Suprapubic skin (tissue), 4 donors: ENCODE data around the gene MYO9A. TPM values are rescaled to one million over a fixed set of nuclear protein-coding genes. Genes with fewer than 3 reads are reported as not detected.

Experiments
- DNase-seq, 2 donors: peaks; one replicate each; pipeline ENCODE4 v3.0.0-alpha.2; 2019; ENCODE audit warnings: low spot score in 2 of 2
- H3K27ac ChIP-seq: fragments of 200-600 bp; sonication (generic); one replicate; pipeline ENCODE4 v1.5.1; 2019
- H3K27me3 ChIP-seq: fragments of 200-600 bp; sonication (generic); one replicate; pipeline ENCODE4 v1.5.1; 2019
- H3K36me3 ChIP-seq: fragments of 200-600 bp; sonication (generic); one replicate; pipeline ENCODE4 v1.5.1; 2019
- H3K4me1 ChIP-seq: fragments of 200-600 bp; sonication (generic); one replicate; pipeline ENCODE4 v1.5.1; 2019
- H3K4me3 ChIP-seq: fragments of 200-600 bp; sonication (generic); one replicate; pipeline ENCODE4 v1.5.1; 2019; ENCODE audit warnings: mild to moderate bottlenecking
- H3K9me3 ChIP-seq: fragments of 200-600 bp; sonication (generic); one replicate; pipeline ENCODE4 v1.5.1; 2019
- CTCF ChIP-seq, 2 donors: fragments of 200-600 bp in 1 of 2; fragments of 450-650 bp in 1 of 2; sonication (generic) in 1 of 2; IDR thresholded peaks; one replicate each; pipeline ENCODE4 v1.5.1; 2016 to 2019; ENCODE audit warnings: antibody characterized with exemption in 2 of 2, mild to moderate bottlenecking in 1 of 2, moderate library complexity in 1 of 2
- EP300 ChIP-seq: sonication (generic); formaldehyde crosslinking; IDR thresholded peaks from one replicate; pipeline ENCODE4 v1.6.1; 2017; ENCODE audit warnings: antibody characterized with exemption
- POLR2A ChIP-seq, 2 donors: fragments of 450-650 bp; IDR thresholded peaks; one replicate each; pipeline ENCODE4 v1.6.1; 2017; ENCODE audit warnings: antibody characterized with exemption in 2 of 2, mild to moderate bottlenecking in 2 of 2, moderate library complexity in 2 of 2
- POLR2AphosphoS5 ChIP-seq, 3 donors: sonication (generic); formaldehyde crosslinking; IDR thresholded peaks; one replicate each; pipeline ENCODE4 v1.6.1; 2017; ENCODE audit warnings: antibody characterized with exemption in 3 of 3
- WGBS: methylation state at CpG from one replicate; pipeline ENCODE4 v1.1.5; 2018; 5-methylcytosine and 5-hydroxymethylcytosine counted together
- total RNA-seq, 4 donors: library from RNA; depleted of rRNA; stranded (reverse); fragments of >200 nt; gene quantifications; one replicate each; pipeline ENCODE4 v1.1.0, GENCODE V29; 2016

MYO9A gene
- total RNA-seq, 4 donors from 2014 or later, result 54.0 to 89.7 (median 61.8) TPM

DNA sequence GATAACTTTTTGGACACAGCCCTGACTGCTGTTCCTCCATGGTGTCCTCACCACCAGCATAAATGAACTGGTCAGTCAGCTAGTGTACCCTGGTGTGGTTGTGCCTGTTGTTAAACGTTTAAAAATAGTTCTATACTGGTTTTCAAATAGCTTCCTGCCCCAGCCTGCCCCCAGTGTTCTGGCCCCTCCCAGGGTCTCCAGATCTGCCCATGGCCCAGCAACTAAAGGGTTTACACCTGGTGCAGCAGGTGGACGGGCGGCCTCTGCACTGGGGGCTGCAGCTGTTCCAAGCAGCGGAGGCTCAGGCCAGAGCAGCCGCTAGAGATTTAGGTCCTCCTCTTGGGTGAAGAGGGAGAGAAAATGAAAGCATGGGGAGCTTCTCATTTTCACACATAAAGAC is 313.7 kb downstream of the MYO9A start:
- TF ChIP-seq POLR2A (IDR thresholded peaks at IDR 0.05) (no peak), CTCF (IDR thresholded peaks at IDR 0.05) (no peak), POLR2AphosphoS5 (IDR thresholded peaks at IDR 0.05) (no peak), EP300 (no peak)
- no peak overlapping the region for H3K27ac ChIP-seq
- H3K36me3 ChIP-seq, result no peaks in the 10 kb centered on the region
- H3K27me3 ChIP-seq, result no peaks in the 10 kb centered on the region
- no peaks in the 10 kb centered on the region for H3K4me1 ChIP-seq
- no peaks in the 10 kb centered on the region for H3K9me3 ChIP-seq
- 72% methylated on average over 5 of the region's 5 CpGs for WGBS
- peak in 1 of 2 donors; percentile 44 for DNase-seq
- H3K4me3 ChIP-seq, result no peak overlapping the region

DNA sequence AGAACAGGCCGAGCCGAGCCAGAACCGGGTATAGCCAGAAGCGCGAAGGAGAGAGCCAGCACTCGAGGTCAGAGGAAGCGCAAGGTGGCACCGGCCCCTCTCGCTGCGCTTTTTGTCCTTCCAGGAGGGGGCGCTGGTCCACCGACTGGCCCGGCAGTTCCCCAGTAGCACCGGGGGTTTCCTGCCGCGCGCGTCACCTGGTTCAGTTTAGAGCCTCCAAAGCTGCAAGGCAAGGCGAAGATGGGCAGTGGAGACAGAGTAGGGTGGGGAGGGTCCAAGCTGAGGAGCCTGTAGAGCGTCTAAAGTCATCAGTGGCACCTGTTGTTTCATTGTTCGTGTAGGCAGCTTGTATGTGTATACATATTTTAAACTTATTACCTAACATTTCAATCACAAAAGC is 315.2 kb downstream of the MYO9A start:
- peak in 1 of 2 donors; percentile 66 for DNase-seq
- no peak overlapping the region for H3K4me3 ChIP-seq
- H3K9me3 ChIP-seq, result no peaks in the 10 kb centered on the region
- no peaks in the 10 kb centered on the region for H3K36me3 ChIP-seq
- H3K27ac ChIP-seq, result no peak overlapping the region
- 61% methylated on average over 21 of the region's 21 CpGs for WGBS
- no peaks in the 10 kb centered on the region for H3K27me3 ChIP-seq
- no peak for TF ChIP-seq POLR2A (IDR thresholded peaks at IDR 0.05)
- no peak for TF ChIP-seq POLR2AphosphoS5 (IDR thresholded peaks at IDR 0.05)
- TF ChIP-seq CTCF (IDR thresholded peaks at IDR 0.05), result no peak
- TF ChIP-seq EP300, result no peak
- H3K4me1 ChIP-seq, result no peaks in the 10 kb centered on the region

DNA sequence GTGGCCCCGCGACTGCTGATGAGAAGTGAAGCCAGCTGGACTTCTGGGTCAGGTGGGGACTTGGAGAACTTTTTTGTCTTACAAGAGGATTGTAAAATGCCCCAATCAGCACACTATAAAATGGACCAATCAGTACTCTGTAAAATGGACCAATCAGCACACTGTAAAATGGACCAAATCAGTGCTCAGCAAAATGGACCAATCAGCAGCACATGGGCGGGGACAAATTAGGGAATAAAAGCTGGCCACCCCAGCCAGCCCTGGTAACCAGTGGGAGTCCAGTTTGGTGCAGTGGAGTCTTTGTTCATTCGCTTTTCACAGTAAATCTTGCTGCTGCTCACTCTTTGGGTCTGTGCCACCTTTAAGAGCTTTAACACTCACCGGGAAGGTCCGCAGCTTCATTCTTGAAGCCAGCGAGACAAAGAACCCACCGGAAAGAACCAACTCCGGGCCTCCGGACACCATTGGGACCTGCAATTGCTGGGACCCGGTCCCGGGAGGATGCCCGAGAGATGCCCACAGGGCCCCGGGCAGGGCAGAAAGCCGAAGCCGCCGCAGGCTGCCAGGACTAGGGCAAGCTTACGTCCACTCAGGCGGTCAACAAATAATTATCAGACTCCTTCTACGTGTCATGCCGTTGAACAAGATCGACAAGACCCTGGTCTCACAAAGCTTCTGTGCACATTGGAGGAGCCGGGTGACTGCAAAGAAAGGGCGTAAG is 315.9 kb downstream of the MYO9A start:
- Histone ChIP-seq H3K9me3 (no peaks in the 10 kb centered on the region), H3K27ac (no peak overlapping the region), H3K36me3 (no peaks in the 10 kb centered on the region), H3K4me1 (no peaks in the 10 kb centered on the region), H3K4me3 (no peak overlapping the region), H3K27me3 (no peaks in the 10 kb centered on the region)
- TF ChIP-seq POLR2AphosphoS5 (IDR thresholded peaks at IDR 0.05), result no peak
- no peak for TF ChIP-seq EP300
- no peak for TF ChIP-seq CTCF (IDR thresholded peaks at IDR 0.05)
- WGBS, result 96% methylated on average over 24 of the region's 24 CpGs
- peak in 1 of 2 donors; percentile 47 for DNase-seq

DNA sequence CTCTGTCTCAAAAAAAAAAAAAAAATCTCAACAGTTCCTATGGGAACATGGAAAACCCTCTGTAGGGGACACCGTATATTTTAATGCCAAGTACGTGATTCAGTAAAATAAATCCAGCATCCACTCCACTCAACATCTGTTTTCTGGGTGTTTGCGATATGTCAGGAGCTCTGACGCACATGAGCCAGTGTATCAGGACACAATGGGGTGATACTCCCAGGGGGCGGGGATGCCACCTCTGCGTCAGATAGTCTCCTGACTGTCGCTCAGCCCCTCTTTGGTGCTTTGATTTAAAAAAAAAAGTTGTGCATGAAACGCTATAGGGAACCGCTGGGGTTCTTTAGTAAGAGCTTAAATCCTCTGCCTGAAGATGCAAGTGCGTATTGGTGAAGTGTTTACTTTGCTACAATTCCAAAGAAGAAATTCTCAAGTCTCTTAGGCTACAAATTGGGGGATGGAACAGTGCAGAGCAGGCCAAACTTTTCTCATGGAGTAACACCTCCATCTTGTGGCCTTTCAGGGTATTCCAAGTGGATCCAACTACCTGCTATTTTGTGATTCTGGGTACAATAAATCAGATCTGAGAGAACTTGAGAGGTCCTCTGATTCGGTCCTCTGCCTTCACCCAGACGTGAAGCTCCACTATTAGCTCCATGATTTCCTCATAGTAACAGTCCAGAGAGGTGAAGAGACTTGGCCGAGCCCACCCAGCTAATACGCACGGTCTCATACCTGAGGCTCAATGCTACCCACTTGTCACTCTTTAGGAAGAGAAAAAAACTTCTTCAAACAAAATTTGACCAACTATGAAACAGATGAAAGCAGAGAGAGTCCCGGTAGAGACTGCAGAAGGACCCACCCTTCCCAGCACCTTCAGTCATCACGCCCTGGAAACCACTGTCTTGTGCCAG is 316.9 kb downstream of the MYO9A start:
- TF ChIP-seq POLR2AphosphoS5 (IDR thresholded peaks at IDR 0.05) (no peak), POLR2A (IDR thresholded peaks at IDR 0.05) (no peak), CTCF (IDR thresholded peaks at IDR 0.05) (peak; percentile 77 to 79), EP300 (no peak)
- 61% methylated on average over 17 of the region's 17 CpGs for WGBS
- Histone ChIP-seq H3K9me3 (no peaks in the 10 kb centered on the region), H3K4me1 (no peaks in the 10 kb centered on the region), H3K27ac (no peak overlapping the region), H3K27me3 (no peaks in the 10 kb centered on the region), H3K36me3 (no peaks in the 10 kb centered on the region), H3K4me3 (no peak overlapping the region)
- DNase-seq, result peak in 1 of 2 donors; percentile 52

DNA sequence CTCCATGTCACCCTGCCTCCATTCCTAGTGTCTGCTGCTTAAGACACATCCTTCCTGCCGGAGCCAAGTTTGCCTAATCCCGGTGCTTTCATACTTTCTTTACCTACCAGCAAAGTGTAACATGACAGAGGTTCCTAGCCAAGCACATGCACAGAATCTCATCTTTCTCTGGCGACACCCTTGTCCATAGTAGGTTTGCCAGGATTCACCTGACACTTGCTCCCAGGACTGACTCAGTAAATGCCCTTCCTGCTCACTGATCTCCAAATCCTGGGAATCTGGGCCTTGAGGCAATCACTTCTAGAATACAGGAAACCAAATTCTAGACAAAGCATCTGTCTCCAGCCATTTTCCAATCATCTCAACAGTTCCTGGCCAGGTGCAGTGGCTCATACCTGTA is 317.8 kb downstream of the MYO9A start:
- DNase-seq, result peak in 1 of 2 donors; percentile 35
- TF ChIP-seq POLR2A (IDR thresholded peaks at IDR 0.05) (no peak), EP300 (no peak), POLR2AphosphoS5 (IDR thresholded peaks at IDR 0.05) (no peak), CTCF (IDR thresholded peaks at IDR 0.05) (no peak)

More for the DNA sequence above, 317.8 kb downstream of the MYO9A start:
- no peaks in the 10 kb centered on the region for H3K36me3 ChIP-seq
- H3K4me3 ChIP-seq, result no peak overlapping the region
- H3K9me3 ChIP-seq, result no peaks in the 10 kb centered on the region
- WGBS, result 90% methylated on average over 3 of the region's 3 CpGs
- no peaks in the 10 kb centered on the region for H3K4me1 ChIP-seq
- H3K27ac ChIP-seq, result no peak overlapping the region
- no peaks in the 10 kb centered on the region for H3K27me3 ChIP-seq
